SK-N-SH treated with all-trans-retinoic acid at 6 μM for 48 hours (cell line): ENCODE results near the gene PHF1.

Experiments used
- ARNTL ChIP-seq: fragments of 450-650 bp; formaldehyde crosslinking; IDR thresholded peaks from 2 replicates; pipeline ENCODE4 v1.5.0; 2020; ENCODE audit warnings: low read depth, mild to moderate bottlenecking, moderate library complexity, borderline replicate concordance
- BACH2 ChIP-seq: fragments of 250-450 bp; sonication (Bioruptor Pico); IDR thresholded peaks from 2 replicates; pipeline ENCODE4 v1.9.0; 2021; ENCODE audit warnings: mild to moderate bottlenecking, borderline replicate concordance
- CSDC2 ChIP-seq: fragments of 250-450 bp; sonication (Bioruptor Pico); IDR thresholded peaks from 2 replicates; pipeline ENCODE4 v1.5.0; 2020; ENCODE audit warnings: mild to moderate bottlenecking, moderate library complexity
- ESRRG ChIP-seq: fragments of 250-450 bp; sonication (Bioruptor Pico); IDR thresholded peaks from 2 replicates; pipeline ENCODE4 v1.6.1; 2021; ENCODE audit warnings: mild to moderate bottlenecking
- ISL1 ChIP-seq: fragments of 250-450 bp; sonication (Bioruptor Pico); IDR thresholded peaks from 2 replicates; pipeline ENCODE4 v2.1.2; 2022; ENCODE audit warnings: mild to moderate bottlenecking, moderate library complexity
- PATZ1 ChIP-seq: fragments of 250-450 bp; sonication (Bioruptor Pico); IDR thresholded peaks from 2 replicates; pipeline ENCODE4 v1.8.0; 2020; ENCODE audit warnings: mild to moderate bottlenecking, moderate library complexity, borderline replicate concordance
- TCF4 ChIP-seq: fragments of 250-450 bp; sonication (Bioruptor Pico); IDR thresholded peaks from 2 replicates; pipeline ENCODE4 v1.8.0; 2021; ENCODE audit warnings: mild to moderate bottlenecking, moderate library complexity, borderline replicate concordance
- TOX ChIP-seq: fragments of 250-450 bp; sonication (Bioruptor Pico); IDR thresholded peaks from 2 replicates; pipeline ENCODE4 v1.8.0; 2021; ENCODE audit warnings: mild to moderate bottlenecking, moderate library complexity, borderline replicate concordance
- ZC3H10 ChIP-seq: fragments of 250-450 bp; sonication (Bioruptor Pico); IDR thresholded peaks from 2 replicates; pipeline ENCODE4 v1.5.1; 2021; ENCODE audit warnings: mild to moderate bottlenecking, moderate library complexity
- ZFP30 ChIP-seq: fragments of 450-650 bp; formaldehyde crosslinking; IDR thresholded peaks from 2 replicates; pipeline ENCODE4 v1.5.0; 2022; ENCODE audit warnings: mild to moderate bottlenecking, moderate library complexity
- ZNF565 ChIP-seq: fragments of 450-650 bp; formaldehyde crosslinking; conservative IDR thresholded peaks from 2 replicates; pipeline ENCODE4 v1.5.0; 2020; ENCODE audit warnings: low read depth, mild to moderate bottlenecking, moderate library complexity
- ZNF70 ChIP-seq: fragments of 450-650 bp; formaldehyde crosslinking; IDR thresholded peaks from 2 replicates; pipeline ENCODE4 v1.5.0; 2020; ENCODE audit warnings: mild to moderate bottlenecking, moderate library complexity
- TF ChIP-seq, protein P1 (sequence below): fragments of 250-450 bp; sonication (Bioruptor Pico); IDR thresholded peaks from 2 replicates; pipeline ENCODE4 v1.5.0; 2020; ENCODE audit warnings: mild to moderate bottlenecking, moderate library complexity

DNA sequence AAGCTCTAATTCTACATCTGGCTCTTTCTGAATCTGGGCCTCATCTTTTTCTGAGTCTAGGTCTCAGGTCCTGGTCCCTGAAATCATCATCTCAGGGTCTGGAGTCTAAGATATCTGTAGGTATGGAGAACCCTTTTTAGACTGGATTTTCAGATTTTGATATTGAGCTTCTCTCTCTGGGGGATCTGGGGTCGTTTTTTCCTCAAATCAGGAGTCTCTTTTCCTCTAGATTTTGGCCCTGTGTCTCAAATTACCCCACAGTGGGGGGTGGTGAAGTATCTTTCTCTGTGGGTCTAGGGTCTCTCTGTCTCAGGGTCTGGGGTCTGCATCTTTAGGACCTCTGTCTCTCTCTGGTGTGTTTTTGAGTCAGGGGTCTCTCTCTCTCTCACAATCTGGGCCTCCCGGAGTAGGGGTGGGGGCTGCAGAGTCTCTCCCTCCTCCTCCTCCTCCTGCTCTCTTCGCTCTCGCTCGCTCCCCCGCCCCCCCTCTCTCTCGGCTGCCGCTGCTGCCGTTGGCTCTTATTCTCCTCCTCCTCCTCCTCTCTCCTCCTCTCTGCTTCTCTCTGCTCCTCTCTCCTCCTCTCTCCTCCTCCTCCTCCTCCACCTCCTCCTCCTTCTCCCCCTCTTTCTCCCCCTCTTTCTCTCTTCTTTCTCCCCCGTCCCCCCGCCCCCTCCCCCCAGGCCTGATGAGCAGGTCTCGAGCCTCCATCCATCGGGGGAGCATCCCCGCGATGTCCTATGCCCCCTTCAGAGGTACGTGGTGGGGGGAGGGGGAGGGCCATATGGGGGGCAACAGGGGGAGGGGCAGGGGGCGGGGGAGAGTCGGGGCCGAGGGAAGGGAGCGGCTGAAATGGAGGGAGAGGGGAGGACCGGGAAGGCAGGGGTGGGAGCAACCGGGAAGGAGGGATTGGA is 9.0 kb downstream of the PHF1 start, which contains the start of gene SYNGAP1:
- TF ChIP-seq ISL1 (CRISPR knock-in tag) (no peak), TCF4 (CRISPR knock-in tag) (no peak), BACH2 (CRISPR knock-in tag) (no peak), ESRRG (CRISPR knock-in tag) (no peak), ARNTL (no peak), ZNF70 (CRISPR knock-in tag) (no peak), ZNF565 (CRISPR knock-in tag) (no peak), PATZ1 (no peak), TOX (CRISPR knock-in tag) (no peak), ZC3H10 (CRISPR knock-in tag) (no peak), ZFP30 (no peak), CSDC2 (CRISPR knock-in tag) (no peak)
- TF ChIP-seq, protein P1, sequence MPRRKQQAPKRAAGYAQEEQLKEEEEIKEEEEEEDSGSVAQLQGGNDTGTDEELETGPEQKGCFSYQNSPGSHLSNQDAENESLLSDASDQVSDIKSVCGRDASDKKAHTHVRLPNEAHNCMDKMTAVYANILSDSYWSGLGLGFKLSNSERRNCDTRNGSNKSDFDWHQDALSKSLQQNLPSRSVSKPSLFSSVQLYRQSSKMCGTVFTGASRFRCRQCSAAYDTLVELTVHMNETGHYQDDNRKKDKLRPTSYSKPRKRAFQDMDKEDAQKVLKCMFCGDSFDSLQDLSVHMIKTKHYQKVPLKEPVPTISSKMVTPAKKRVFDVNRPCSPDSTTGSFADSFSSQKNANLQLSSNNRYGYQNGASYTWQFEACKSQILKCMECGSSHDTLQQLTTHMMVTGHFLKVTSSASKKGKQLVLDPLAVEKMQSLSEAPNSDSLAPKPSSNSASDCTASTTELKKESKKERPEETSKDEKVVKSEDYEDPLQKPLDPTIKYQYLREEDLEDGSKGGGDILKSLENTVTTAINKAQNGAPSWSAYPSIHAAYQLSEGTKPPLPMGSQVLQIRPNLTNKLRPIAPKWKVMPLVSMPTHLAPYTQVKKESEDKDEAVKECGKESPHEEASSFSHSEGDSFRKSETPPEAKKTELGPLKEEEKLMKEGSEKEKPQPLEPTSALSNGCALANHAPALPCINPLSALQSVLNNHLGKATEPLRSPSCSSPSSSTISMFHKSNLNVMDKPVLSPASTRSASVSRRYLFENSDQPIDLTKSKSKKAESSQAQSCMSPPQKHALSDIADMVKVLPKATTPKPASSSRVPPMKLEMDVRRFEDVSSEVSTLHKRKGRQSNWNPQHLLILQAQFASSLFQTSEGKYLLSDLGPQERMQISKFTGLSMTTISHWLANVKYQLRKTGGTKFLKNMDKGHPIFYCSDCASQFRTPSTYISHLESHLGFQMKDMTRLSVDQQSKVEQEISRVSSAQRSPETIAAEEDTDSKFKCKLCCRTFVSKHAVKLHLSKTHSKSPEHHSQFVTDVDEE (CRISPR knock-in tag), result no peak
